Endothelial cell of umbilical vein (primary cell): Measurements from ENCODE around the gene MEIOSIN. TPM values are rescaled to one million over a fixed set of nuclear protein-coding genes. Genes with fewer than 3 reads are reported as not detected.

Source experiments
- BruUV-seq: library from RNA; stranded (reverse); fragments of 400-500 nt; replicated peaks from 2 replicates; lab custom pipeline; 2021; lab: Mats Ljungman, UMichigan
- CTCF ChIA-PET: fragments of 300-600, 350-600 bp; sonication (Branson Sonifier 250); formaldehyde crosslinking; loops from one replicate; lab custom pipeline; 2021; ENCODE audit warnings: antibody characterized with exemption, inconsistent platforms; lab: Charles Lee
- POLR2A ChIA-PET: fragments of 300-600, 350-600 bp; sonication (Branson Sonifier 250); formaldehyde crosslinking; loops from one replicate; lab custom pipeline; 2021; ENCODE audit warnings: antibody characterized with exemption, inconsistent platforms; lab: Charles Lee
- DNase-seq: peaks from one replicate; pipeline ENCODE4 v3.0.0-alpha.2; 2011; ENCODE audit warnings: low read depth, low spot score
- FAIRE-seq: peaks from 2 replicates; lab custom pipeline; 2011; peaks lifted over from hg19 to GRCh38; lab: Jason Lieb, UNC
- H2AFZ ChIP-seq: 2 replicates; pipeline ENCODE4 v1.6.0; 2012; ENCODE audit warnings: low read depth, low read length, control low read depth, inconsistent platforms
- H3K27ac ChIP-seq: 2 replicates; pipeline ENCODE4 v1.5.1; 2011; ENCODE audit warnings: low read depth, mild to moderate bottlenecking, control low read depth, low read length, moderate library complexity; ENCODE audit not compliant: insufficient read depth
- H3K27me3 ChIP-seq, 2 experiments: 2 replicates each; pipeline versions ENCODE4 v1.6.0 to v1.6.1; 2011; ENCODE audit warnings: low read length in 2 of 2, mixed read lengths in 1 of 2; ENCODE audit not compliant: control insufficient read depth in 2 of 2, insufficient read depth in 2 of 2
- H3K36me3 ChIP-seq, 2 experiments: 2 replicates in 1 of 2; 3 replicates in 1 of 2; pipeline ENCODE4 v1.5.1; 2011; ENCODE audit warnings: low read length in 2 of 2, mild to moderate bottlenecking in 1 of 2, moderate library complexity in 1 of 2; ENCODE audit not compliant: control insufficient read depth in 2 of 2, insufficient read depth in 2 of 2; ENCODE audit errors: extremely low read depth in 1 of 2
- H3K4me1 ChIP-seq: 3 replicates; pipeline ENCODE4 v1.5.1; 2011; ENCODE audit warnings: mild to moderate bottlenecking, low read length; ENCODE audit not compliant: control insufficient read depth, insufficient read depth; ENCODE audit errors: extremely low read depth
- H3K4me2 ChIP-seq: 2 replicates; pipeline ENCODE4 v1.6.1; 2011; ENCODE audit warnings: low read length, control low read depth, mixed read lengths; ENCODE audit not compliant: insufficient read depth
- H3K4me3 ChIP-seq, 3 experiments: fragments of 200-600 bp in 1 of 3; sonication (generic), shearing (Covaris generic) in 1 of 3; replicated peaks in 1 of 3; 2 replicates each; pipeline ENCODE4 v1.5.1; 2011 to 2016; ENCODE audit warnings: control low read depth in 3 of 3, low read length in 3 of 3, mild to moderate bottlenecking in 2 of 3, inconsistent platforms in 1 of 3, low read depth in 1 of 3, moderate library complexity in 1 of 3; ENCODE audit not compliant: insufficient read depth in 1 of 3
- H3K79me2 ChIP-seq: 2 replicates; pipeline ENCODE4 v1.6.0; 2012; ENCODE audit warnings: low read length, inconsistent platforms; ENCODE audit not compliant: control insufficient read depth, insufficient read depth
- H3K9ac ChIP-seq: replicated peaks from 2 replicates; pipeline ENCODE3; 2011; ENCODE audit warnings: low read length, control low read depth; ENCODE audit not compliant: insufficient read depth; ENCODE audit errors: extremely low read depth
- H3K9me1 ChIP-seq: replicated peaks from 3 replicates; pipeline ENCODE4 v1.6.0; 2011; ENCODE audit warnings: mild to moderate bottlenecking, low read length; ENCODE audit not compliant: control insufficient read depth, insufficient read depth; ENCODE audit errors: extremely low read depth
- H3K9me3 ChIP-seq: replicated peaks from 2 replicates; pipeline ENCODE4 v1.5.1; 2012; ENCODE audit warnings: low read length, inconsistent platforms; ENCODE audit not compliant: control insufficient read depth, insufficient read depth
- H4K20me1 ChIP-seq: replicated peaks from 2 replicates; pipeline ENCODE3; 2011; ENCODE audit warnings: mild to moderate bottlenecking, low read length; ENCODE audit not compliant: control insufficient read depth, insufficient read depth; ENCODE audit errors: extremely low read depth
- CTCF ChIP-seq, 2 donors: IDR thresholded peaks; 1 replicate in 1 of 2; 2 replicates in 1 of 2; pipeline ENCODE4 v1.5.1; 2011; ENCODE audit warnings: low read length in 2 of 2, mild to moderate bottlenecking in 2 of 2, moderate library complexity in 2 of 2, control low read depth in 1 of 2, inconsistent platforms in 1 of 2, low read depth in 1 of 2; ENCODE audit not compliant: insufficient read depth in 1 of 2; ENCODE audit errors: extremely low read depth in 1 of 2
- GATA2 ChIP-seq: IDR thresholded peaks from 2 replicates; pipeline ENCODE4 v1.7.0; 2011; ENCODE audit warnings: low read depth, mild to moderate bottlenecking, moderate library complexity, mixed read lengths, low read length; ENCODE audit not compliant: insufficient read length, insufficient read depth
- POLR2A ChIP-seq: IDR thresholded peaks from 2 replicates; pipeline ENCODE4 v1.6.1; 2012; ENCODE audit warnings: low read depth, mild to moderate bottlenecking, control low read depth, low read length
- POLR2AphosphoS5 ChIP-seq: IDR thresholded peaks from 2 replicates; pipeline ENCODE4 v1.6.1; 2012; ENCODE audit warnings: low read depth, mild to moderate bottlenecking, control low read depth, low read length, moderate library complexity; ENCODE audit not compliant: insufficient read depth
- dilution Hi-C: fragments of 300-500 bp; cut with MboI; formaldehyde crosslinking; loops from one replicate; pipeline ENCODE4 v1.15.0; 2019; ENCODE audit warnings: low sequenced_read_pairs; ENCODE audit not compliant: extremely low pct_ligation_motif_present
- intact Hi-C: fragments of 100-400 bp; cut with micrococcal nuclease; formaldehyde crosslinking; loops from one replicate; pipeline ENCODE4 v1.10.0; 2022
- polyA plus RNA-seq, 4 experiments: library from polyadenylated mRNA; depleted of rRNA in 3 of 4; stranded (reverse) in 3 of 4; unstranded in 1 of 4; fragments of >200 nt; gene quantifications; 2 replicates each; pipeline versions ENCODE4 v1.2.1 to v1.2.3, GENCODE V29; 2011 to 2012; ENCODE audit warnings: missing spikeins in 1 of 4
- total RNA-seq: library from RNA; stranded (reverse); gene quantifications from 2 replicates; pipeline ENCODE4 v1.2.3, GENCODE V29; 2021
- TF ChIP-seq, protein P1 (sequence below): IDR thresholded peaks from 2 replicates; pipeline ENCODE4 v1.6.1; 2011; ENCODE audit not compliant: insufficient read depth, insufficient read length

The MEIOSIN gene
- total and polyA plus RNA-seq, 2 donors (not counting 3 experiments of a cell fraction or from before 2014, with no cell fraction given): not detected

GRCh38 chr19:45764945-45765701 lies 31.9 kb downstream of the MEIOSIN start:
- peaks cover 2% of the 10 kb centered on the region for H3K79me2 ChIP-seq
- intact Hi-C loops (no loop called here), dilution Hi-C loops (no loop called here)
- no peak overlapping the region for H3K9ac ChIP-seq
- no peak overlapping the region for H3K4me2 ChIP-seq
- no peak overlapping the region for H3K27ac ChIP-seq
- H3K4me3 ChIP-seq: no peak overlapping the region
- no peak overlapping the region for H2AFZ ChIP-seq
- H3K27me3 ChIP-seq: no peaks in the 10 kb centered on the region
- no peaks in the 10 kb centered on the region for H4K20me1 ChIP-seq
- no peaks in the 10 kb centered on the region for H3K36me3 ChIP-seq
- BruUV-seq: TSS peak; percentile 9
- H3K9me1 ChIP-seq: no peaks in the 10 kb centered on the region
- ChIA-PET CTCF (interaction anchor here (6.7 kb wide), 1 partner anchor 72 kb away, joined by 56 read pairs; the partner anchor contains the start of genes QPCTL and SNRPD2), POLR2A (no interaction called here)
- FAIRE-seq (no peak), DNase-seq (no peak)
- TF ChIP-seq POLR2AphosphoS5 (no peak), CTCF (IDR thresholded peaks at IDR 0.05; ENCODE audit: extremely low read depth in 1 of 2, insufficient read depth in 1 of 2, low read depth in 1 of 2, low read length in 2 of 2) (no peak), POLR2A (no peak), GATA2 (no peak)
- TF ChIP-seq, protein P1, sequence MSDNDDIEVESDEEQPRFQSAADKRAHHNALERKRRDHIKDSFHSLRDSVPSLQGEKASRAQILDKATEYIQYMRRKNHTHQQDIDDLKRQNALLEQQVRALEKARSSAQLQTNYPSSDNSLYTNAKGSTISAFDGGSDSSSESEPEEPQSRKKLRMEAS: no peak
- H3K9me3 ChIP-seq: no peaks in the 10 kb centered on the region
- peaks cover 10% of the 10 kb centered on the region for H3K4me1 ChIP-seq
